H1 (cell line): ENCODE data around the gene SIPA1L3. TPM values are rescaled to one million over a fixed set of nuclear protein-coding genes. Genes with fewer than 3 reads are reported as not detected.

Experiments
- CTCF ChIA-PET: fragments of 300-600 bp; sonication (Branson Sonifier 250); formaldehyde crosslinking; loops from one replicate; lab custom pipeline; 2021; ENCODE audit not compliant: partially characterized antibody; lab: Charles Lee
- POLR2A ChIA-PET: fragments of 300-600 bp; sonication (Branson Sonifier 250); formaldehyde crosslinking; loops from one replicate; lab custom pipeline; 2021; ENCODE audit warnings: inconsistent platforms; ENCODE audit not compliant: partially characterized antibody; lab: Charles Lee
- DNase-seq, 2 experiments: peaks; one replicate each; pipeline versions ENCODE4 v3.0.0 to v3.0.0-alpha.2; 2010 to 2022; ENCODE audit warnings: low spot score in 2 of 2, low read depth in 1 of 2, mixed read lengths in 1 of 2
- FAIRE-seq: peaks from 2 replicates; lab custom pipeline; 2011; peaks lifted over from hg19 to GRCh38; lab: Jason Lieb, UNC
- H2AFZ ChIP-seq: 2 replicates; pipeline ENCODE4 v1.8.1; 2012; ENCODE audit warnings: low read length, inconsistent platforms
- H2AK5ac ChIP-seq: 2 replicates; pipeline ENCODE4 v1.6.1; 2013; ENCODE audit warnings: low read depth, low read length
- H2BK120ac ChIP-seq: replicated peaks from 2 replicates; pipeline ENCODE3; 2013; ENCODE audit warnings: low read depth, low read length, inconsistent platforms
- H2BK12ac ChIP-seq: 2 replicates; pipeline ENCODE4 v1.6.1; 2013; ENCODE audit warnings: low read depth, low read length
- H2BK15ac ChIP-seq: 2 replicates; pipeline ENCODE4 v1.6.1; 2013; ENCODE audit warnings: low read length
- H2BK20ac ChIP-seq: 2 replicates; pipeline ENCODE4 v1.6.1; 2013; ENCODE audit warnings: low read length
- H2BK5ac ChIP-seq: 2 replicates; pipeline ENCODE4 v1.6.1; 2013; ENCODE audit warnings: low read depth, low read length
- H3K14ac ChIP-seq: 2 replicates; pipeline ENCODE4 v1.6.1; 2013; ENCODE audit warnings: inconsistent platforms; ENCODE audit not compliant: insufficient read length
- H3K18ac ChIP-seq: 2 replicates; pipeline ENCODE4 v1.6.1; 2013; ENCODE audit warnings: low read length; ENCODE audit errors: extremely low read depth
- H3K23ac ChIP-seq: 2 replicates; pipeline ENCODE4 v1.6.1; 2013; ENCODE audit warnings: inconsistent platforms; ENCODE audit not compliant: insufficient read length
- H3K23me2 ChIP-seq: 2 replicates; pipeline ENCODE4 v1.6.1; 2013; ENCODE audit warnings: low read depth, low read length
- H3K27ac ChIP-seq: 2 replicates; pipeline ENCODE4 v1.6.1; 2011; ENCODE audit warnings: low read depth, low read length, inconsistent platforms
- H3K27me3 ChIP-seq, 4 experiments: replicated peaks in 1 of 4; 1 replicate in 1 of 4; 2 replicates in 3 of 4; pipeline versions ENCODE4 v1.6.1 to v1.8.1; 2011 to 2013; ENCODE audit warnings: low read length in 3 of 4, mild to moderate bottlenecking in 3 of 4, inconsistent platforms in 2 of 4, mixed read lengths in 2 of 4, moderate library complexity in 1 of 4; ENCODE audit not compliant: control insufficient read depth in 3 of 4, insufficient read depth in 3 of 4; ENCODE audit errors: extremely low read depth in 1 of 4
- H3K36me3 ChIP-seq, 4 experiments: 2 replicates each; pipeline versions ENCODE4 v1.6.1 to v1.8.1; 2011 to 2013; ENCODE audit warnings: mild to moderate bottlenecking in 4 of 4, low read length in 3 of 4, moderate library complexity in 2 of 4, control low read depth in 1 of 4, inconsistent platforms in 1 of 4; ENCODE audit not compliant: insufficient read depth in 4 of 4, control insufficient read depth in 2 of 4
- H3K4ac ChIP-seq: replicated peaks from 2 replicates; pipeline ENCODE3; 2013; ENCODE audit warnings: low read length, low read depth, mixed read lengths, inconsistent platforms; ENCODE audit not compliant: insufficient read length
- H3K4me1 ChIP-seq, 4 experiments: replicated peaks in 1 of 4; 1 replicate in 1 of 4; 2 replicates in 3 of 4; pipeline versions ENCODE4 v1.6.1 to v1.8.1; 2011 to 2013; ENCODE audit warnings: low read length in 3 of 4, inconsistent platforms in 2 of 4, mixed read lengths in 1 of 4; ENCODE audit not compliant: insufficient read depth in 4 of 4, control insufficient read depth in 3 of 4
- H3K4me2 ChIP-seq, 2 experiments: 2 replicates each; pipeline versions ENCODE4 v1.6.1 to v1.8.1; 2011 to 2013; ENCODE audit warnings: low read depth in 2 of 2, low read length in 2 of 2, control low read depth in 1 of 2, inconsistent platforms in 1 of 2, mild to moderate bottlenecking in 1 of 2; ENCODE audit not compliant: insufficient read depth in 1 of 2
- H3K4me3 ChIP-seq, 4 experiments: fragments of 200-600, 300-600 bp in 1 of 4; sonication (generic), shearing (Covaris generic), sonication (Bioruptor Twin) in 1 of 4; 2 replicates each; pipeline versions ENCODE4 v1.5.1 to v1.8.1; 2011 to 2016; ENCODE audit warnings: low read length in 4 of 4, low read depth in 3 of 4, control low read depth in 2 of 4, inconsistent platforms in 2 of 4, mild to moderate bottlenecking in 2 of 4, mixed read lengths in 1 of 4, moderate library complexity in 1 of 4; ENCODE audit not compliant: insufficient read depth in 2 of 4; ENCODE audit errors: extremely low read depth in 1 of 4
- H3K56ac ChIP-seq: replicated peaks from 2 replicates; pipeline ENCODE3; 2013; ENCODE audit warnings: low read depth, mild to moderate bottlenecking, mixed read lengths, low read length, inconsistent platforms; ENCODE audit not compliant: insufficient read length
- H3K79me1 ChIP-seq: 2 replicates; pipeline ENCODE4 v1.6.1; 2013; ENCODE audit warnings: low read depth, low read length, control low read depth
- H3K79me2 ChIP-seq, 2 experiments: 2 replicates each; pipeline versions ENCODE4 v1.6.1 to v1.8.1; 2012 to 2013; ENCODE audit warnings: low read length in 2 of 2, mild to moderate bottlenecking in 2 of 2, inconsistent platforms in 1 of 2; ENCODE audit not compliant: insufficient read depth in 2 of 2, control insufficient read depth in 1 of 2
- H3K9ac ChIP-seq, 4 experiments: replicated peaks in 1 of 4; 1 replicate in 1 of 4; 2 replicates in 3 of 4; pipeline versions ENCODE4 v1.6.1 to v1.8.1; 2011 to 2013; ENCODE audit warnings: low read depth in 3 of 4, low read length in 3 of 4, control low read depth in 2 of 4, mild to moderate bottlenecking in 2 of 4, moderate library complexity in 2 of 4, inconsistent platforms in 1 of 4; ENCODE audit errors: extremely low read depth in 1 of 4
- H3K9me3 ChIP-seq, 2 experiments: 2 replicates each; pipeline versions ENCODE4 v1.6.1 to v1.8.1; 2012 to 2013; ENCODE audit warnings: mild to moderate bottlenecking in 2 of 2, moderate library complexity in 2 of 2, control low read depth in 1 of 2, inconsistent platforms in 1 of 2, low read depth in 1 of 2, low read length in 1 of 2, mixed read lengths in 1 of 2; ENCODE audit not compliant: insufficient read depth in 2 of 2
- H4K20me1 ChIP-seq, 2 experiments: replicated peaks in 1 of 2; 2 replicates each; pipeline versions ENCODE3 to v1.8.1; 2011 to 2013; ENCODE audit warnings: inconsistent platforms in 2 of 2, low read length in 2 of 2, mild to moderate bottlenecking in 1 of 2; ENCODE audit not compliant: insufficient read depth in 2 of 2, control insufficient read depth in 1 of 2
- H4K5ac ChIP-seq: 2 replicates; pipeline ENCODE4 v1.6.1; 2013; ENCODE audit warnings: low read length, low read depth, mixed read lengths, inconsistent platforms; ENCODE audit not compliant: insufficient read length
- H4K8ac ChIP-seq: 2 replicates; pipeline ENCODE4 v1.8.0; 2013; ENCODE audit warnings: mild to moderate bottlenecking, moderate library complexity, low read length, inconsistent platforms; ENCODE audit not compliant: insufficient read depth; ENCODE audit errors: extremely low read depth
- H4K91ac ChIP-seq: replicated peaks from 2 replicates; pipeline ENCODE3; 2013; ENCODE audit warnings: low read length, mixed read lengths, inconsistent platforms; ENCODE audit not compliant: insufficient read length
- ASH2L ChIP-seq: fragments of 200-600, 300-600 bp; sonication (generic); IDR thresholded peaks from one replicate; pipeline ENCODE4 v1.7.1; 2017; ENCODE audit warnings: low read length
- BACH1 ChIP-seq: IDR thresholded peaks from 2 replicates; pipeline ENCODE4 v1.6.1; 2012; ENCODE audit warnings: low read length, improper control_type of control experiment
- E2F6 ChIP-seq: IDR thresholded peaks from 2 replicates; pipeline ENCODE4 v1.6.1; 2012; ENCODE audit warnings: inconsistent platforms
- EP300 ChIP-seq, 2 experiments: IDR thresholded peaks; 1 replicate in 1 of 2; 2 replicates in 1 of 2; pipeline ENCODE4 v1.6.1; 2011 to 2012; ENCODE audit warnings: low read depth in 2 of 2, low read length in 2 of 2, mild to moderate bottlenecking in 2 of 2, borderline replicate concordance in 1 of 2, inconsistent platforms in 1 of 2, moderate library complexity in 1 of 2
- NANOG ChIP-seq: IDR thresholded peaks from 2 replicates; pipeline ENCODE4 v1.6.1; 2011; ENCODE audit warnings: low read length, low read depth, mild to moderate bottlenecking, inconsistent platforms; ENCODE audit not compliant: insufficient read depth, poor library complexity, severe bottlenecking
- POLR2AphosphoS5 ChIP-seq: IDR thresholded peaks from 2 replicates; pipeline ENCODE4 v1.6.1; 2011; ENCODE audit warnings: low read depth, low read length
- POU5F1 ChIP-seq: IDR thresholded peaks from 2 replicates; pipeline ENCODE4 v1.6.1; 2011; ENCODE audit warnings: low read depth, mild to moderate bottlenecking, low read length, moderate library complexity
- SIRT6 ChIP-seq: IDR thresholded peaks from one replicate; pipeline ENCODE4 v1.7.1; 2012; ENCODE audit warnings: low read length, inconsistent platforms
- SP1 ChIP-seq: IDR thresholded peaks from 2 replicates; pipeline ENCODE4 v1.6.1; 2011; ENCODE audit warnings: low read depth, low read length
- USF2 ChIP-seq: IDR thresholded peaks from 2 replicates; pipeline ENCODE4 v1.6.1; 2011; ENCODE audit warnings: low read length, improper control_type of control experiment
- ZNF274 ChIP-seq: IDR thresholded peaks from 2 replicates; pipeline ENCODE4 v1.7.0; 2012; ENCODE audit warnings: low read length, borderline replicate concordance; ENCODE audit errors: extremely low read depth
- WGBS, 2 experiments: shearing (Covaris generic) in 1 of 2; methylation state at CpG; one replicate each; pipeline versions ENCODE4 v1.1.6 to v1.1.7; 2013 to 2015; ENCODE audit warnings: low lambda C conversion rate in 2 of 2, mixed read lengths in 2 of 2, inconsistent platforms in 1 of 2, low coverage in 1 of 2, missing lambda C conversion rate in 1 of 2; ENCODE audit not compliant: insufficient replicate concordance in 2 of 2, insufficient coverage in 1 of 2, insufficient read length in 1 of 2; ENCODE audit errors: extremely low coverage in 1 of 2, missing lambda C conversion rate in 1 of 2; 5-methylcytosine and 5-hydroxymethylcytosine counted together
- polyA plus RNA-seq, 7 experiments: library from polyadenylated mRNA; depleted of rRNA in 3 of 7; stranded (reverse) in 5 of 7; unstranded in 2 of 7; fragments of >200 nt in 5 of 7; fragments of 200-250 nt in 2 of 7; gene quantifications; 1 replicate in 5 of 7; 2 replicates in 1 of 7; 4 replicates in 1 of 7; pipeline versions ENCODE4 v1.2.1 to v1.2.3, GENCODE V29; 2011 to 2013; ENCODE audit warnings: missing spikeins in 2 of 7, mixed read lengths in 2 of 7
- total RNA-seq: library from RNA; stranded (reverse); fragmentation: NEBNext Ultra II Directional; extraction: Animal tissue kit (Norgen Biotek cat#: 25700); gene quantifications from 2 replicates; pipeline ENCODE4 v1.2.1, GENCODE V29; 2021

The SIPA1L3 gene
- total and polyA plus RNA-seq, 2 of the 8 experiments (the other 6 are each of a cell fraction or from before 2014, with no cell fraction given), result 15.0 to 54.9 TPM

GRCh38 chr19:38028913-38029510, 122.0 kb downstream of the SIPA1L3 start:
- no peak overlapping the region for H3K23ac ChIP-seq
- peaks cover under 1 to 18% (median 9%) of the 10 kb centered on the region in 4 experiments; a peak in 6 of 7 replicates for H3K4me1 ChIP-seq
- no peak overlapping the region for H3K18ac ChIP-seq
- no peak overlapping the region for H3K56ac ChIP-seq
- no peak overlapping the region for H4K91ac ChIP-seq
- no peak overlapping the region for H3K4me3 ChIP-seq
- 0 out of 4 replicates have a peak, but pooled peaks cover 0 to 4% of the 10 kb centered on the region in 2 experiments for H3K9me3 ChIP-seq
- H3K23me2 ChIP-seq, result no peaks in the 10 kb centered on the region; the same call in 1 of the 2 replicates
- ChIA-PET CTCF (interaction anchor here (1.1 to 1.5 kb wide), 2 partner anchors 40 to 126 kb away, joined by 3 to 4 read pairs; no protein-coding TSS in a partner anchor), POLR2A (no interaction called here)
- H3K4ac ChIP-seq, result no peak overlapping the region
- peaks cover 0 to 9% (median 0%) of the 10 kb centered on the region in 4 experiments; a peak in 4 of 8 replicates for H3K36me3 ChIP-seq
- no peak overlapping the region for H2BK20ac ChIP-seq
- no peak overlapping the region for H2AFZ ChIP-seq
- peaks cover 8% of the 10 kb centered on the region for H3K79me1 ChIP-seq
- H2BK5ac ChIP-seq, result no peak overlapping the region
- H3K9ac ChIP-seq, result no peak overlapping the region
- H4K20me1 ChIP-seq, result peaks cover 2 to 4% of the 10 kb centered on the region in 2 experiments
- peaks cover 0 to 18% of the 10 kb centered on the region in 2 experiments; a peak in 1 of 4 replicates for H3K79me2 ChIP-seq
- H2BK15ac ChIP-seq, result no peak overlapping the region
- H3K27ac ChIP-seq, result no peak overlapping the region
- no peak overlapping the region for H4K8ac ChIP-seq
- no peaks in the 10 kb centered on the region for H3K27me3 ChIP-seq
- 78% methylated on average over 6 of the region's 6 CpGs; no CpG with 5 or more reads in 1 of the 2 experiments for WGBS, 2 experiments
- H2BK12ac ChIP-seq, result no peak overlapping the region
- no peak for FAIRE-seq
- H2AK5ac ChIP-seq, result no peak overlapping the region
- no peak overlapping the region for H2BK120ac ChIP-seq
- H4K5ac ChIP-seq, result no peak overlapping the region
- DNase-seq, result no peak
- H3K14ac ChIP-seq, result no peak overlapping the region
- no peak overlapping the region for H3K4me2 ChIP-seq
- TF ChIP-seq ASH2L (no peak), SP1 (no peak), E2F6 (no peak), EP300 (IDR thresholded peaks at IDR 0.05; ENCODE audit: borderline replicate concordance in 1 of 2, low read depth in 2 of 2, low read length in 2 of 2) (no peak), POLR2AphosphoS5 (no peak), NANOG (no peak), ZNF274 (no peak), POU5F1 (no peak), SIRT6 (no peak), USF2 (no peak), BACH1 (no peak)
